ENCODE results near the gene HEATR3. TPM values are rescaled to one million over a fixed set of nuclear protein-coding genes. Genes with fewer than 3 reads are reported as not detected.

The HEATR3 gene
- total and polyA plus RNA-seq, 2 of the 8 experiments (the other 6 are each of a cell fraction or from before 2014, with no cell fraction given) = 13.0 to 29.2 TPM

- Histone ChIP-seq H3K27ac (ENCODE audit: low read depth, low read length) (no peak overlapping the region), H3K79me1 (ENCODE audit: low read depth, low read length) (no peaks in the 10 kb centered on the region), H3K4ac (replicated peaks; ENCODE audit: insufficient read length, low read depth, low read length) (no peak overlapping the region)
These were observed 20.4 kb downstream of the HEATR3 start for GRCh38 chr16:50086176-50086575.

More at GRCh38 chr16:50086176-50086575, 20.4 kb downstream of the HEATR3 start:
- no peak for FAIRE-seq
- Histone ChIP-seq H2BK20ac (ENCODE audit: low read length) (no peak overlapping the region), H3K18ac (ENCODE audit: extremely low read depth, low read length) (no peak overlapping the region), H4K20me1 (replicated peaks in 1 of 2; ENCODE audit: control insufficient read depth in 1 of 2, insufficient read depth in 2 of 2, low read length in 2 of 2) (peaks cover 0 to 5% of the 10 kb centered on the region in 2 experiments), H2BK5ac (ENCODE audit: low read depth, low read length) (no peak overlapping the region), H2BK120ac (replicated peaks; ENCODE audit: low read depth, low read length) (no peak overlapping the region), H3K9me3 (ENCODE audit: insufficient read depth in 2 of 2, low read depth in 1 of 2, low read length in 1 of 2) (no peaks in the 10 kb centered on the region), H4K8ac (ENCODE audit: extremely low read depth, insufficient read depth, low read length) (no peak overlapping the region), H3K4me3 (ENCODE audit: extremely low read depth in 1 of 4, insufficient read depth in 2 of 4, low read depth in 3 of 4, low read length in 4 of 4) (no peak overlapping the region), H2BK15ac (ENCODE audit: low read length) (no peak overlapping the region), H3K27me3 (replicated peaks in 1 of 4; ENCODE audit: control insufficient read depth in 3 of 4, extremely low read depth in 1 of 4, insufficient read depth in 3 of 4, low read length in 3 of 4) (no peaks in the 10 kb centered on the region), H3K9ac (replicated peaks in 1 of 4; ENCODE audit: extremely low read depth in 1 of 4, low read depth in 3 of 4, low read length in 3 of 4) (no peak overlapping the region), H2BK12ac (ENCODE audit: low read depth, low read length) (no peak overlapping the region), H3K23ac (ENCODE audit: insufficient read length) (no peak overlapping the region), H3K36me3 (ENCODE audit: control insufficient read depth in 2 of 4, insufficient read depth in 4 of 4, low read length in 3 of 4) (peaks cover 5 to 40% (median 28%) of the 10 kb centered on the region in 4 experiments), H3K56ac (replicated peaks; ENCODE audit: insufficient read length, low read depth, low read length) (no peak overlapping the region), H3K4me1 (replicated peaks in 1 of 4; ENCODE audit: control insufficient read depth in 3 of 4, insufficient read depth in 4 of 4, low read length in 3 of 4) (no peaks in the 10 kb centered on the region), H4K5ac (ENCODE audit: insufficient read length, low read depth, low read length) (no peak overlapping the region), H3K14ac (ENCODE audit: insufficient read length) (no peak overlapping the region), H2AFZ (ENCODE audit: low read length) (no peak overlapping the region), H3K23me2 (ENCODE audit: low read depth, low read length) (no peaks in the 10 kb centered on the region), H3K79me2 (ENCODE audit: control insufficient read depth in 1 of 2, insufficient read depth in 2 of 2, low read length in 2 of 2) (no peaks in the 10 kb centered on the region), H2AK5ac (ENCODE audit: low read depth, low read length) (no peak overlapping the region), H3K4me2 (ENCODE audit: insufficient read depth in 1 of 2, low read depth in 2 of 2, low read length in 2 of 2) (no peak overlapping the region), H4K91ac (replicated peaks; ENCODE audit: insufficient read length, low read length) (no peak overlapping the region)
- no peak for DNase-seq (ENCODE audit: low read depth in 1 of 2, low spot score in 2 of 2)
- ChIA-PET CTCF (ENCODE audit: partially characterized antibody) (no interaction called here), POLR2A (ENCODE audit: partially characterized antibody) (no interaction called here)
- TF ChIP-seq KDM1A (IDR thresholded peaks at IDR 0.05; ENCODE audit: borderline replicate concordance, low read length) = no peak
- WGBS, 2 experiments (ENCODE audit: extremely low coverage in 1 of 2, insufficient coverage in 1 of 2, insufficient read length in 1 of 2, insufficient replicate concordance in 2 of 2, low coverage in 1 of 2, low lambda C conversion rate in 2 of 2, missing lambda C conversion rate in 1 of 2) = 87% methylated on average over 6 of the region's 6 CpGs; no CpG with 5 or more reads in 1 of the 2 experiments
